HepG2 (cell line): Measurements from ENCODE around the gene ITGB7. TPM values are rescaled to one million over a fixed set of nuclear protein-coding genes. Genes with fewer than 3 reads are reported as not detected.

Experiments used
- ATAC-seq: fragments of 200-7000 bp; cut with Tn5 transposase; 3 replicates; pipeline ENCODE4 v1.9.1; 2020; ENCODE audit warnings: mild to moderate bottlenecking, moderate library complexity
- BruUV-seq: library from RNA; stranded (reverse); fragments of 400-500 nt; replicated peaks from 2 replicates; lab custom pipeline; 2021; lab: Mats Ljungman, UMichigan
- CTCF ChIA-PET: fragments of 300-600 bp; formaldehyde crosslinking; extraction: SDS; loops from one replicate; lab custom pipeline; 2021; ENCODE audit warnings: low total read pairs, inconsistent platforms, low intra/inter-chr PET ratio; lab: Yijun Ruan, JAX
- POLR2A ChIA-PET: fragments of 350-600 bp; sonication (Branson Sonifier 250); formaldehyde crosslinking; loops from one replicate; lab custom pipeline; 2020; ENCODE audit warnings: antibody characterized with exemption, inconsistent platforms; lab: Yijun Ruan, JAX
- DNase-seq: peaks from one replicate; pipeline ENCODE4 v3.0.0-alpha.2; 2015; ENCODE audit warnings: low spot score
- FAIRE-seq: peaks from 3 replicates; lab custom pipeline; 2011; peaks lifted over from hg19 to GRCh38; lab: Jason Lieb, UNC
- H2AFZ ChIP-seq: one replicate; pipeline ENCODE4 v1.6.1; 2011; ENCODE audit warnings: low read length, inconsistent platforms
- H3K27ac ChIP-seq: fragments of 300-600 bp; 3 replicates; pipeline ENCODE4 v1.8.0; 2011; ENCODE audit warnings: mixed run types, mild to moderate bottlenecking, mixed read lengths, low read length, inconsistent platforms; ENCODE audit not compliant: insufficient read depth; ENCODE audit errors: extremely low read length
- H3K27me3 ChIP-seq, 2 experiments: fragments of 200-600 bp in 1 of 2; 2 replicates in 1 of 2; 3 replicates in 1 of 2; pipeline versions ENCODE4 v1.6.0 to v1.8.0; 2011; ENCODE audit warnings: low read length in 2 of 2, mild to moderate bottlenecking in 2 of 2, moderate library complexity in 2 of 2, inconsistent platforms in 1 of 2; ENCODE audit not compliant: insufficient read depth in 2 of 2, control insufficient read depth in 1 of 2
- H3K36me3 ChIP-seq, 2 experiments: fragments of 200-600 bp in 1 of 2; replicated peaks in 1 of 2; 2 replicates in 1 of 2; 3 replicates in 1 of 2; pipeline versions ENCODE4 v1.5.1 to v1.8.0; 2011; ENCODE audit warnings: low read length in 2 of 2, inconsistent platforms in 1 of 2; ENCODE audit not compliant: insufficient read depth in 2 of 2, control insufficient read depth in 1 of 2
- H3K4me1 ChIP-seq: 2 replicates; pipeline ENCODE4 v1.5.1; 2012; ENCODE audit warnings: low read length, inconsistent platforms; ENCODE audit not compliant: insufficient read depth
- H3K4me2 ChIP-seq: 2 replicates; pipeline ENCODE4 v1.6.0; 2011; ENCODE audit warnings: low read depth, low read length, inconsistent platforms
- H3K4me3 ChIP-seq, 3 experiments: fragments of 200-600 bp in 1 of 3; sonication (generic), shearing (Covaris generic) in 1 of 3; replicated peaks in 1 of 3; 2 replicates each; pipeline ENCODE4 v1.5.1; 2011 to 2016; ENCODE audit warnings: low read length in 3 of 3, inconsistent platforms in 2 of 3, low read depth in 2 of 3, mild to moderate bottlenecking in 2 of 3, control low read depth in 1 of 3, mixed read lengths in 1 of 3; ENCODE audit not compliant: insufficient read depth in 1 of 3
- H3K79me2 ChIP-seq: one replicate; pipeline ENCODE4 v1.6.1; 2011; ENCODE audit warnings: low read length, inconsistent platforms; ENCODE audit not compliant: insufficient read depth
- H3K9ac ChIP-seq: 2 replicates; pipeline ENCODE4 v1.6.0; 2011; ENCODE audit warnings: mild to moderate bottlenecking, low read depth, low read length, inconsistent platforms; ENCODE audit not compliant: insufficient read depth
- H3K9me3 ChIP-seq: 2 replicates; pipeline ENCODE4 v1.5.1; 2012; ENCODE audit warnings: mild to moderate bottlenecking, low read length
- H4K20me1 ChIP-seq: 2 replicates; pipeline ENCODE4 v1.6.0; 2011; ENCODE audit warnings: inconsistent platforms, mild to moderate bottlenecking, low read length, moderate library complexity; ENCODE audit not compliant: insufficient read depth
- EP300 ChIP-seq, 3 experiments: sonication (generic) in 1 of 3; formaldehyde crosslinking in 1 of 3; IDR thresholded peaks; 2 replicates each; pipeline versions ENCODE4 v1.5.1 to v1.6.1; 2011 to 2020; ENCODE audit warnings: low read depth in 2 of 3, low read length in 2 of 3, borderline replicate concordance in 1 of 3, improper control_type of control experiment in 1 of 3, mild to moderate bottlenecking in 1 of 3, missing genetic modification reagents in 1 of 3, moderate library complexity in 1 of 3
- HCFC1 ChIP-seq: fragments of 150-350 bp; IDR thresholded peaks from 2 replicates; pipeline ENCODE4 v1.6.1; 2014; ENCODE audit warnings: low read depth, low read length
- MXD3 ChIP-seq: IDR thresholded peaks from 2 replicates; pipeline ENCODE4 v1.6.1; 2016; ENCODE audit warnings: mild to moderate bottlenecking, missing biosample characterization, missing genetic modification reagents
- PHB2 ChIP-seq: fragments of 450-650 bp; IDR thresholded peaks from 2 replicates; pipeline ENCODE4 v1.6.1; 2018; ENCODE audit not compliant: partially characterized antibody
- SMC3 ChIP-seq: IDR thresholded peaks from 2 replicates; pipeline ENCODE4 v1.6.1; 2011; ENCODE audit warnings: low read length, improper control_type of control experiment
- SRSF4 ChIP-seq: fragments of 200-400 bp; formaldehyde crosslinking; IDR thresholded peaks from one replicate; pipeline ENCODE4 v1.6.1; 2018; ENCODE audit warnings: mild to moderate bottlenecking, low read depth, low read length, moderate library complexity; ENCODE audit not compliant: poor library complexity, severe bottlenecking
- TERF1 ChIP-seq: sonication (generic); formaldehyde crosslinking; IDR thresholded peaks from 2 replicates; pipeline ENCODE4 v1.8.0; 2022; ENCODE audit warnings: mild to moderate bottlenecking, missing genetic modification reagents, moderate library complexity
- TRAFD1 ChIP-seq: sonication (generic); formaldehyde crosslinking; IDR thresholded peaks from 2 replicates; pipeline ENCODE4 v1.5.1; 2020; ENCODE audit warnings: missing genetic modification reagents, mild to moderate bottlenecking, borderline replicate concordance
- ZBTB37 ChIP-seq: sonication (generic); formaldehyde crosslinking; IDR thresholded peaks from 2 replicates; pipeline ENCODE4 v1.4.0; 2020; ENCODE audit warnings: mild to moderate bottlenecking, missing genetic modification reagents
- ZNF512B ChIP-seq: sonication (generic); formaldehyde crosslinking; IDR thresholded peaks from 2 replicates; pipeline ENCODE4 v1.5.1; 2020; ENCODE audit warnings: missing genetic modification reagents, mild to moderate bottlenecking, borderline replicate concordance
- ZNF597 ChIP-seq: sonication (generic); formaldehyde crosslinking; IDR thresholded peaks from 2 replicates; pipeline ENCODE4 v1.5.0; 2020; ENCODE audit warnings: missing genetic modification reagents
- ZNF784 ChIP-seq: sonication (generic); formaldehyde crosslinking; IDR thresholded peaks from 2 replicates; pipeline ENCODE4 v1.5.1; 2020; ENCODE audit warnings: missing genetic modification reagents, mild to moderate bottlenecking, borderline replicate concordance
- WGBS: methylation state at CpG from one replicate; pipeline ENCODE4 v1.1.6; 2017; ENCODE audit warnings: low lambda C conversion rate; 5-methylcytosine and 5-hydroxymethylcytosine counted together
- in situ Hi-C: cut with HindIII; loops from 2 replicates; pipeline ENCODE4 v1.10.0; 2017; ENCODE audit warnings: low pct_unique_long_range_greater_than_20kb; ENCODE audit not compliant: extremely low pct_ligation_motif_present
- intact Hi-C: fragments of 100-400 bp; cut with micrococcal nuclease; formaldehyde crosslinking; loops from one replicate; pipeline ENCODE4 v1.10.0; 2022; ENCODE audit not compliant: unreplicated experiment
- polyA plus RNA-seq, 8 experiments: library from polyadenylated mRNA; depleted of rRNA in 3 of 8; stranded (reverse) in 7 of 8; unstranded in 1 of 8; fragments of >200 nt; fragmentation: Illumina TruSeq in 4 of 8; extraction: Trizol in 4 of 8; gene quantifications; 2 replicates each; pipeline versions ENCODE4 v1.2.1 to v1.2.3, GENCODE V29; 2011 to 2016; ENCODE audit warnings: low read depth in 4 of 8, missing spikeins in 1 of 8, mixed read lengths in 1 of 8; ENCODE audit not compliant: insufficient read depth in 1 of 8
- total RNA-seq, 5 experiments: library from RNA; depleted of rRNA; stranded (reverse); fragments of >200 nt; fragmentation: Illumina TruSeq; extraction: Trizol; gene quantifications; 2 replicates each; pipeline ENCODE4 v1.2.3, GENCODE V29; 2016; ENCODE audit warnings: low read depth in 1 of 5

The ITGB7 gene
- total and polyA plus RNA-seq, 2 of the 13 experiments (the other 11 are each of a cell fraction or from before 2014, with no cell fraction given): 0.16 to 0.18 TPM

- TF ChIP-seq ZBTB37: no peak
- no peak for TF ChIP-seq SMC3
- TF ChIP-seq SRSF4: no peak
- no peak for TF ChIP-seq TRAFD1 (CRISPR knock-in tag)
- no peak for TF ChIP-seq PHB2
Measured at GRCh38 chr12:53227341-53227740, 20.3 kb upstream of the ITGB7 start (continued).

GRCh38 chr12:53226815-53227214, 19.8 kb upstream of the ITGB7 start:
- FAIRE-seq (no peak), DNase-seq (no peak), ATAC-seq (no peak)
- no peak overlapping the region for H3K9ac ChIP-seq
- H3K27ac ChIP-seq: no peak overlapping the region
- H3K9me3 ChIP-seq: no peaks in the 10 kb centered on the region
- WGBS: 29% methylated on average over 4 of the region's 4 CpGs
- in situ Hi-C loops: no loop called here
- no TSS peak for BruUV-seq
- peaks cover 3 to 40% of the 10 kb centered on the region in 2 experiments for H3K27me3 ChIP-seq
- H4K20me1 ChIP-seq: no peaks in the 10 kb centered on the region
- H3K4me2 ChIP-seq: no peak overlapping the region
- no peaks in the 10 kb centered on the region for H3K79me2 ChIP-seq
- POLR2A ChIA-PET: no interaction called here
- H3K36me3 ChIP-seq: no peaks in the 10 kb centered on the region
- H3K4me3 ChIP-seq: no peak overlapping the region
- H2AFZ ChIP-seq: no peak overlapping the region
- intact Hi-C loops: no loop called here
- CTCF ChIA-PET: no interaction called here
- peaks cover 48% of the 10 kb centered on the region for H3K4me1 ChIP-seq
- no peak for TF ChIP-seq HCFC1
- no peak for TF ChIP-seq ZNF512B
- TF ChIP-seq EP300 (IDR thresholded peaks at IDR 0.05; ENCODE audit: low read depth in 2 of 2, low read length in 2 of 2): no peak
- no peak for TF ChIP-seq EP300 (CRISPR knock-in tag; IDR thresholded peaks at IDR 0.05; ENCODE audit: borderline replicate concordance)
- TF ChIP-seq ZNF597 (CRISPR knock-in tag): no peak
- TF ChIP-seq TERF1 (CRISPR knock-in tag): no peak
- TF ChIP-seq ZNF784 (CRISPR knock-in tag): no peak
- no peak for TF ChIP-seq MXD3 (CRISPR knock-in tag)
